Globus pallidus (tissue), 1 donor: ENCODE results near the gene RFX1.
A peak's percentile ranks its signal among the peaks of the same experiment; 100 is the strongest.
"Not testable (repeated sequence)": the region's sequence is repeated elsewhere in the genome, so short reads cannot be mapped to it uniquely, and the experiment has no call there.

ENCODE experiments used
- DNase-seq: peaks from one replicate; pipeline ENCODE4 v3.0.0-alpha.2; 2015; ENCODE audit warnings: low spot score

The RFX1 gene

DNA sequence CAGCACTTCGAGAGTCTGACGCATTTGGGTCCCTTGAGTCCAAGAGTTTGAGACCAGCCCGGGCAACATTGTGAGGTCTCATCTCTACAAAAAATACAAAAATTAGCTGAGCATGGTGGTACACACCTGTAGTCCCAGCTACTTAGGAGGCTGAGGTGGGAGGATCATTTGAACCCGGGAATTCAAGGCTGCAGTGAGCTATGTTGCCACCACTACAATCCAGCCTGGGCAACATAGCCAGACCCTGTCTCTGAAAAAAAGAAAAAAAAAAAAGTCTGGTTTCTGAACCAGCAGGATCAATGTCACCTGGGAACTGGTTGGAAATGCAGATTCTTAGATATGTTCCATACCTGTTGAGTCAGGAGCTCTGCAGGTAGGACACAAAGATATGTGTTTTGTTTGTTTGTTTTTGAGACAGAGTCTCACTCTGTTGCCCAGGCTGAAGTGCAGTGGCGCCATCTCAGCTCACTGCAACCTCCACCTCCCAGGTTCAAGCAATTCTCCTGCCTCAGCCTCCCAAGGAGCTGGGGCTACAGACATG is 20.6 kb upstream of the RFX1 start:
- not testable (repeated sequence) for DNase-seq

DNA sequence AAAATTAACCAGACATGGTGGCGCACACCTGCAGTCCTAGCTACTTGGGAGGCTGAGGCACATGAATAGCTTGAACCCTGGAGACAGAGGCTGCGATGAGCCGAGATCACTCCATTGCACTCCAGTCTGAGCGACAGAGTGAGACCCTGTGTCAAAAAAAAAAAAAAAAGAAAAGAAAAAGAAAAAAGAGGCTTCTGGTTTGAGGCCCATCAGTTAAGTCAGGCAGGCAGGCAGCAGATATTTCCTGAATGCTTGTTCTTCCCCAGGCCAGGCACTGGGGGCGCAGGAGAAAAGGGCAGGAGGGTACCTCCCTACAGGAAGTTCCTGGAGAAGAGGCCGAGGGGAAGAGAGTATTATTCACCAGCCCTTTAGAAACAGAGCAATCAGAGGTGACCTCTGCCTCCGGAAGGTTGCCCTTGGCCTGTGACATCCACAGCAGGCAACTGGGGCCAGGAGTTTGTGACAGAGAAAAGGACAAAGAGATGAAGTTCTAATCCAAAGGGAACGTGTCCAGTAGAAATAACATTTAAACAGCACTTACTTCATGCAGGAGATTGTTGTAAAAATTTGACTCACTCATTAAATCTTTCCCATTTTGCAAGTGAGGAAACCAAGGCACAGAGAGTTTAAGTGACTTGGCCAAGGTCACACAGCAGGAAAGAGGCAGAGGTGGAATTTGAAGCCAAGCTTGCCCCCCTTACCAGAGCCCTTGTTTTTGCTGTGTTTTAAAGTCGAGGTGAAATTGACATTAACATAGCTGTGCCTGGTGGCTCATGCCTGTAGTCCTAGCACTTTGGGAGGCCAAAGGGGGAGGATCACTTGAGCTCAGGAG is 17.5 kb upstream of the RFX1 start:
- no peak for DNase-seq

DNA sequence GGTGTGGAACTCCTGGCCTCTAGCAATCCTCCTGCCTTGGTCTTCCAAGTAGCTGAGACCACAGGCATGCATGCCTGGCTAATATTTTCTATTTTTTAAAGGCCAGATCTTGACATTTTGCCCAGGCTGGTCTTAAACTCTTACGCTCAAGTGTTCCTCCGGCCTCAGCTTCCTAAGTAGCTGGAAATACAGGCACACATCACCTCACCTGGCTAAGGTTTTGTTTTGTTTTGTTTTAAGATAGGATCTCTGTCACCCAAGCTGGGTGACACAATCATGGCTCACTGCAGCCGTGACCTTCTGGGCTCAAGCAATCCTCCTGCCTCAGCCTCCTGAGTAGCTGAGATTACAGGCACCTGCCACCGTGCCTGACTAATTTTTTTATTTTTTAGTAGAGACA is 16.3 kb upstream of the RFX1 start:
- DNase-seq, result no peak

DNA sequence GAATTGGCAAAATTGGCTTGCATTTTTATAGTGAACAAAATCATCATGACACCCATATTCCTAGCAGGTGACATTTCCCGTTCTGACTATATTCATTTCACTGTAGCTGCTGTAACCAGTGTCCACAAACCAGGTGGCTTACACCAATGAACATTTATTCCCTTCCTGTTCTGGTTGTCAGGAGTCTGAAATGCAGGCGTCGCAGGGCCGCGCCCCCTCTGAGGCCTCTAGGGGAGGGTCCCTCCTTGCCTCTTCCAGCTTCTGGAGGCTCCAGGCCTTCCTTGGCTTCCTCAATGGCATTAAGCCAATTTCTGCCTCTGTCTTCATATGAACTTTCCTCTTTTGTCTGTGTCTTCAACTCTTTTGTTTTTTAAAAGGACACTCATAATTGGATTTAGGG is 15.4 kb upstream of the RFX1 start:
- DNase-seq, result no peak

DNA sequence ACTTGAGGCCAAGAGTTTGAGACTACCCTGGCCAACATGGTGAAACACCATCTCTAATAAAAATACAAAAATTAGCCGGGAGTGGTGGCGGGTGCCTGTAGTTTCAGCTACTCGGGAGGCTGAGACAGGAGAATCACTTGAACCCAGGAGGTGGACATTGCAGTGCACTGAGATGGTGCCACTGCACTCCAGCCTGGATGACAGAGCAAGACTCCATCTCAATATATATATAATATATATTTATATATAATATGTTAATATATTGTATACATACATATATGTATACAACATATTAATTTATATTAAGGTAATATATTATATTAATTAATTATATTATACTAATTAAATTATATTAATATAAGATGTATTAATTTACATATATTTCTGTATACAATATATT is 13.6 kb upstream of the RFX1 start:
- not testable (repeated sequence) for DNase-seq

DNA sequence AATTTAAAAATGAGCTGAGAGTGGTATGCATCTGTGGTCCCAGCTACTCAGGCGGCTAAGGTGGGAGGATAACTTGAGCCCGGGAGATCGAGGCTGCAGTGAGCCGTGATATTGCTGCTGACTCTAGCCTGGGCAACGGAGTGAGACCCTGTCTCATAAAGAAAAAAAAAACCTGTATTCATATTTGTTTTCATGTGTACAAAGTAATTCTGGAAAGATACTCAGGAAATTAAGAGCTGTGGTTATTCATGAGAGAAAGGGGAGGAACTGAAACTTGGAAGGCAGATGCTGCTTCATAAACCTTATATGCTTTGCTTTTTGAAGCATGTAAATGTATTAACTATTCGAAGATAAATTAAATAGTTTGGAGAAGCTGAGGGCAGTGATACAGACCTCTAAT is 13.0 kb upstream of the RFX1 start:
- DNase-seq, result no peak

DNA sequence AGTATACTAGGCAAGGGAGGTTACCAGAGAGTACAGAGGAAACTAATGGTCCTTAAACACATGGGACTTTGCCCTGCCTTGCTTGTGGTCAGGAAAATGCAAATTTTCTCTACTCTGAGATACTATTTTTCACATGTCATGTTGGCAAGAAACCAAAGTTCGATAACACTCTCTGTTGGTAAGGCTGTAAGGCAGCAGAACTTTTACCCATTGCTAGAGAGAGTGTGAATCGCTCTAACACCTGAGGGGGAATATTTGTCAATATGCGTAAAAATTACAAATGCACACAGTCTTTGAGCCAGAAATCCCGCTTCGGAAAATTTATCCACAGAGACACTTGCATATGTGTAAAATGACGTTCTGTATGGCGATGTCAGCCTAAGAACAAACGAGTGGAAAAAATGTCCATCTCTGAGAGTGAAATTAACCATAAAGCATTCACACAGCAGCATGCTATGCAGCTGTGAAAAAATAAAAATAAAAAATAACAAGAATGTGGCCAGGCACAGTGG is 9.5 kb upstream of the RFX1 start:
- no peak for DNase-seq

DNA sequence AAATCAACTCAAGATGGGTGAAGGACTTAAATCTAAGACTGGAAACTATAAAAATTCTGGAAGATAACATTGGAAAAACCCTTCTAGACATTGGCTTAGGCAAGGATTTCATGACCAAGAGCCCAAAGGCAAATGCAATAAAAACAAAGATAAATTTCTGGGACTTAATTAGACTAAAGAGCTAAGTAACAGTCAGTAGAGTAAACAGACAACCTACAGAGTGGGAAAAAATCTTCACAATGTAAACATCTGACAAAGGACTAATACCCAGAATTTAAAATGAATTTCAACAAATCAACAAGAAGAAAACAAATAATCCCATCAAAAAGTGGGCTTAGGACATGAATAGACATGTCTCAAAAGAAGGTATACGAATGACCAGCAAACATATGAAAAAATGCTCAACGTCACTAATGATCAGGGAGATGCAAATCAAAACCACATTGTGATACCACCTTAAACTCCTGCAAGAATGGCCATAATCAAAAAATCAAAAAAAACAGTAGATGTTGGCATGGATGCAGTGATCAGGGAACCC is 6.3 kb upstream of the RFX1 start:
- DNase-seq, result no peak

DNA sequence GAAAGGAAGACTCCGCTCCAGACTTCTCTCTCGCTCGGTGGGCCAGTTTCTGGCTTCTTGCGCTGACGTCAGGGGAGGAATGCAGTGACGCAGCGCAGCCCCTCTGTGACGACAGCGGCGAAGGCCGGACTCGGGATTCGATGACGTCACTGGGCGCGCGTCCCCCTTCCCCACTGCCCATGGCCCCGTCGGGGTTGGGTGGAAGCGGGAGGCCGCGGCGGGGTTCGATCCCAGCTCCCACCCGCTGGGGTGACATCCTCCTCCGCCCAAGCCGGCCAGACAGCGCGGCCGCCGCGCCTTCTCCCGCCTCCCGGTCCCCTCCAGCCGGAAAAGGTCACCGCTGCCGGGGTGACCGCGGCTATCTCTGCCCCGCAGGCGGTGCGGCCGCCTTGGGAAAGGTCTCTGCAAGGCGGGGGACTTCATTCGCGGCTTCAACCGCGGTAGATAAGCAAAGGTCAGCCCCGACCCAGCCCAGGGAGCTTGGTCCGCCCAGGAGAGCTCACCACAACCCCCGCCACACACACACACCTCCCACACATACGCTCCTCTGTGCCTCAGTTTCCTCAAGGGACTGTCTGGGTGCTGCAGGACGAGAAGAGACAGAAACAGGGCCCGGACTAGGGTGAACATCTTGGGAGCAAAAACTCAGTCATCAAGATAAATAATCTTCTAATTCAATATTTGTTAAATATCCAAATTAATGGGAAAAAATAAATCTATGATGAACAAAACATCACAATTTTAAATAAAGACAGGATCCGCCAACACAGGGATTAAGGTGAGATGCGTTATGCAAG is 844 bp upstream of the RFX1 start:
- DNase-seq, result no peak

DNA sequence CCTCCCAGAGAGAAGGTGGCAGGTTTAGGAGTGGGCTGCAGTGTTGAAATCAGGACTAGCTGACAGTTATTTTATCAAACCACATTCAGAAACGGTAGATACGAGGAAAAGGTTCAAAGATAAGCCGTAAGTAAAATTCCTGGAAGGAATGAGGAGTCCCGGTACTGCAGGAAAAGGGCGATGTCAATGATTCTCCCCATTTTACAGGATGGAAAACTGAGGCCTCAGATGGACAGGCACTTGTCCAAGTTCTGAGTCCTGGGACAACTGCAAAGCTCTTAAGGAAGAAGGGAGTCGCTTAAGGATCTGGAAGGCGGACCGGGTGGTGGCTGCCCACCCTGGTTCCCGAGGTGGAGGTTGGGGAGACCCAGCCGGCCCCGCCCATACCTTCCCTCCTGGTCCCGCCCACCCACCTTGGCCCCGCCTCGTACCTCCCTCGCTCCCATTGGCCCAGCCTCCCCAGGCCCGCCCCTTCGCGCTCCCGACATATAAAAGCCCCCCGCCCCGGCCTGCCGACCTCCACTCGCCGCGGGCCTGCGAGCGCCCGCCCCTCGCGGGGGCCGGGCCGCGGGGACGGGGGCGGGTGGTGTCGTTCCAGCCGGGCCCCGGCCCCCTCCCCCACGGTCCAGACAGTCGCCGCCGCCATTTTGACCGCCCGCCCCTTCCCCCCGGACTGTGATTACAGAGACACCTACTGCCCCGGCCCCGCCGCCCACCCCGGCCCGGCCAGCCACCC is 603 bp downstream of the RFX1 start:
- DNase-seq, result peak; percentile 70

DNA sequence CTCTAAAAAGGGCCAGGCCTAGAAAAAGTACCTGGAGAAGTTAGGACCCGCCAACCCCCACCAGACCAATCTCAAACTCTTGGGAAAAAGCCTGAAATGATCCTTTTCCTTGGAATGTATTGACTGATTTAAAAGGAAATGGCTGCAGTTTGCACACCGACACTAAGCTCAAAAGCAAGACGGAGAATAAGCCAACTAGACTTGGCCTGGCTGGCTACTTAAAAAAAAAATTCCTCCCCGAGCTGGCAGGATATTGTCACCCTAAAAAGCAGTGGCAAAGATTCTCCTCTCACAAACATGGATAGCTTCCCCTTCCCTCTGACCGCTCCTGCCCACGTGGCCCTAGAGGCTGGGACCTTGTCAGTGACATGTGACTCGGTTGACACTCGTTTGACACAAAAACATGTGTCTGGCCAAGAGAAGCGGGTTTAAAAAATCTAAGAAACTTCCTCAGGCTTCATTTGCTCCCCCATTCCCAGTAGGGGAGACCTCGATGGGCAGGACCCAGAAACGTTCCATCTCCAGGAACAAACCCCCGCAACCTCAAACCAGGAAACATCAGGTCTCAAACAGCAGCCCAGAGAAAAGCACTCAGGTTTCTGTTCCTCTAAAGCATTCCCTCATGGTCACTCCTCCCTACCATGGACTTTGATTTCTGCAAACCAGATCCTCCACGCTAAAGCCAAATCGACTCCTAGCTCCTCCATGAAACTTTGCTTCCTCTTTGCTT is 1.3 kb downstream of the RFX1 start:
- DNase-seq, result peak; percentile 77

DNA sequence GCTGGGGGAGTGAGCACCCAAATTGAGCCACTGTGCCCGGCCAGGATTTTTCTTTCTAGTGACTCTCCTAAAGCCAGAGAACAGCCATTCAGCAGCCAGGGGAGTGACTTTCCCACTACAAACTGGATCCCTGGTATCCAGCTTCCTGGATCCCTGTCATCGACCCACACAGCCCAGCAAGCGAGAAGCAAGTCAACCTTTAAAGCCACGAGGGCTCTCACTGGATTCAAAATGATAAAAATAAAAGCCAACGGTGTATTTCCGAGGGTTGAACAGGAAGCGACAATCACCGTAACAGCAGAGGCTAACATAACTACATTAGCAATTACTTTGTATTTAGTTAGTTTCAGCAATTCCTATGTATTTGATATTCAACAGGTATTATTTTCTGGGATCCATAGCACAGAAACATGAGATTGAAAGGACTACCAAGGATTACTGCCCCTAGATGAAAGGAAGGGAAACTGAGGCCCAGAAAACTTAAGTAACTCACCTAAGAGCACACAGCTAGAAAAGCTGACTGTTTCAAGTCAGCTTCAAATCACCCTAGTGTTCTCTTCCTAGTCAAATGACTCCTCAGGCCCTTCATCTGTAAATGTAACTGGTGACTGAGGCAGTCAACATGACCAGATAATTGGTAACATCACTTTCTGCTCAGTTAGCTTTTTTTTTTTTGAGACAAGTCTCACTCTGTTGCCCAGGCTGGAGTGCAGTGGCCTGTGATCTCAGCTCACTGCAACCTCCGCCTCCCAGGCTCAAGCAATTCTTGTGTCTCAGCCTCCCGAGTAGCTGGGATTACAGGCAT is 2.7 kb downstream of the RFX1 start:
- DNase-seq, result no peak

DNA sequence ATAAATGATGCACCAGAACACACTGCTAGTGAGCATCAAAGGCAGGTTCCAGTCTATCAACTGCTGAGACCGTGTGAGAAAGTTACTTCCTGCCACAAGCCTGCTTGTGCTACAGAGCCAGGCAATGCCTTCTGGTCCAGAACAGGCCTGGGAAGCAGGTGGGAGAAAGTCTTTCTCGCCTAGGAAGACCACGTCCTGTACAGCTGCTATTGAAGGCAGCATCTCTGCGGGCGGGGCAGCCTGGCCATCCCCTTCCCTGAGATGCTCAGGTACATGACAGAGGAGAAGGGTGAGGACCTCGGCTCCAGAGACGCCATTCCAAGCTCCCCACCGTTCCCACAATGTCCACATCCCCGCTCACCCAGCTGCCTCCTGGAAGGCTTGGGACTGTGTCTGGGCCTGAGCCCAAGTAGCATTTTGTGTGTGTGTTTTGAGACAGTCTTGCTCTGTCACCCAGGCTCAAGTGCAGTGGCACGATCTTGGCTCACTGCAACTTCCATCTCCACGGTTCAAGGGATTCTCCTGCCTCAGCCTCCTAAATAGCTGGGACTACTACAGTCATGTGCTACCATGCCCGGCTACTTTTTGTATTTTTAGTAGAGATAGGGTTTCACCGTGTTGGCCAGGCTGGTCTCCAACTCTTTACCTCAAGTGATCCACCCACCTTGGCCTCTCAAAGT is 3.4 kb downstream of the RFX1 start:
- DNase-seq, result no peak

DNA sequence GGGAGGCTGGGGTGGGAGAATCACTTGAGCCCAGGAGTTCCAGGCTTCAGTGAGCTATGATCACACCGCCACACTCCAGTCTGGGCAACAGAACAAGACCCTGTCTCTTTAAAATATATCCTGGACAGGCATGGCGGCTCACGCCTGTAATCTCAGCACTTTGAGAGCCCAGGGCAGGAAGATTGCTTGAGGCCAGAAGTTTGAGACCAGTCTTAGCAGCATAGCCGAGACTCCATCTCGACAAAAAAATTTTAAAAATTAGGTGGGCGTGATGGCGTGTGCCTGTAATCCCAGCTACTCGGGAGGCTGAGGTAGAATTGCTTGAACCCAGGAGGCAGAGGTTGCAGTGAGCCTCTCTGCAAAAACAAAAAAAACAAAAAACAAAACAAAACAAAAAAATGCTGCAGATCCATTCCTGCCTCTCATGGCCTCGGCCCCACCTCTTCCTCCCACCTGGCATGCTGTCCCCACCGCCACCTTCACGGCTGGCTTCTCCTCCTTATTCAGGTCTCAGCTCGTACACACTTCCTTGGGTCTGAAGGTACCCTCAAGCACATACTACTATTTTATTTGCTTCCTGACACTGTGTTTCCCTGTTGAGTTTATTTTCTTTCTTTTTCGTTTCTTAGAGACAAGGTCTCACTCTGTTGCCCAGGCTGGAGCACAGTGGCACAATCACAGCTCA is 5.3 kb downstream of the RFX1 start:
- no peak for DNase-seq

DNA sequence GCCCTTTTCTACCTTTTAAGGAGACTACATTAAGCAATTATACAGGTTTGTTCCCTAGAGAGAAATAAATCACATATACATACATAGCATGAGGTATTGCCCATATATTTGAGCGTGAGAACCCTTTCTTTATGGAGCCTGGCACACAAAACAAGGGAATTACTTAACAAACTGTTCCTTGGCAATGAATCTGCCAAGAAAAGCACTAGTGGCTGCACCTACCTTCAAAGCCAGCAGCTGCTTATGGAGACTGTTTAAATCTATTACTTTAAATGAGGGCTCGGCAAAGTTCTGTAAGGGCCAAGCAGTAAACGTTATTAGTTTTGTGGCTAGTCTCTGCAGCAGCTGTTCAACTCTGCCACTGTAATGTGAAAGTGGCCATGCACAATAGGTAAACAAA is 7.0 kb downstream of the RFX1 start:
- DNase-seq, result no peak

DNA sequence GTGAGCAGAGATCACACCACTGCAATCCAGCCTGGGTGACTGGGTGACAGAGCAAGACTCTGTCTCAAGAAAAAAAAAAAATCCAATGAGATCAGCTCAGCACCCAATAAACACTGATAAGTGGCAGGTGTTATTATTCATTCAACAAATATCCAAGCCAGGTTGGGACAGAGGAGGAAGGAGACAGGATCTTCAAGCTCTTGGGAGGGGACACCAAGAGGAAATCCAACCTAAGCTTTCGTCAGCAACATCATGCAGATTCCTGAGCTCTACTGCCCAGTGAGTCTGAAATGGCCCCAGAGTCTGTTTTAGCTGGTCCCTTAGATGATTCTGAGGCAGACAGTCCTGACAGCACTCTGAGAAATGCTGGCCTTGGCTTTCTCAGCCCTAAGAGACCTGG is 7.7 kb downstream of the RFX1 start:
- no peak for DNase-seq

DNA sequence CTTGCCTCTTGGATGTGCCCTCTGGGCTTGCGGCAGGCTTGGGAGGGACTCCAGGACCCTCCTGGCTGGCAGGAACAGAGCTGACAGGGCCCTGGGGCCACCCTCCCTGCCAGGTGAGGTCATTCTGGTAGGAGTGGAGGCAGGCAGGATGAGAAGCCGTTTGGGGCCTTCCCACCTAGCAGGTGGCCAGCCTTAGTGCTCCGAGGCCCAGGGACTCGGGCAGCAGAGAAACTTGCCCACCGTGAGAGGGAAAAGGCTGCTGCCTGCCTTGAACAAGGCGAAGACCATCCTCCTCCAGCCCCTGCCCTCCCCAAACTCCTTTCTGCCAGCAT is 8.5 kb downstream of the RFX1 start:
- DNase-seq, result no peak

DNA sequence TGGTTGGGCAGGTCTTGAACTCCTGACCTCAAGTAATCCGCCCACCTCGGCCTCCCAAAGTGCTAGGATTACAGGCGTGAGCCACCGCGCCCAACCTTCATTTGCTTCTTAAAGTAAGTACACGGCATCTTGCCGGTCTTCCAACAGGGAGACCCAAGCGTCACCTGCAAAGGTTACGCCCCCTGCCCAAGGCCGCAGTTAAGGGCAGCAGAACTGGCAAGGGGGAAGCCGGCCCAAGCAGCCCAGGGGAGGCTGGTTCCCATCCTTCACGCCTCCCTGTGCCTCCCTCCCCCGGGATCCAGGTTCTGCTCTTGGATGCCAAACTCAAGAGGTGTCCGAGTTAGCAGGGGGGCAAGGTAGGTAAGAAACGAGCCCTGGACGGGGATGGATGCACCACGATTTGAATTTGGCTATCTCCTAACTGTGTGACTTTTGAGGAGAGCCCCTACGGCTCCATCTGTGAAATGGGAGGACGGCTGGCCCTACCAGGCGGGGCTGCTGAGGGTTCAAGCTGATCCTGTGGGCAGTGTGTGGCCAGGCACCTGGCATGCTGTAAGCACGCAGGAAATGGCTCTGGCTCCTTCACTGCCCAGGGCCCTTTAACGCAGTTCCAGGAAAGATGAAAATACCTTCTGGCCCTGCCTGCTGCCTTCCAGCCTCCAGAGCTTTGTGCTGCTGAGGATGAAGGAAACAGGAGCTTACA is 9.0 kb downstream of the RFX1 start:
- DNase-seq, result no peak
